Left colon (tissue), 2 donors: Measurements from ENCODE around the gene SIK3. TPM values are rescaled to one million over a fixed set of nuclear protein-coding genes. Genes with fewer than 3 reads are reported as not detected.
"Not testable (repeated sequence)": the region's sequence is repeated elsewhere in the genome, so short reads cannot be mapped to it uniquely, and the experiment has no call there.

Experiments used
- ATAC-seq: fragments of 200-7000 bp; cut with Tn5 transposase; one replicate; pipeline ENCODE4 v1.9.1; 2020; ENCODE audit warnings: mild to moderate bottlenecking, moderate library complexity
- DNase-seq, 2 donors: peaks; one replicate each; pipeline ENCODE4 v3.0.0-alpha.2; 2020
- intact Hi-C, 2 donors: fragments of 100-400 bp; cut with DNase I in 1 of 2; cut with micrococcal nuclease in 1 of 2; formaldehyde crosslinking; loops; one replicate each; pipeline versions ENCODE4 v1.11.2 to v1.14.0; 2022; cut with DNase I, micrococcal nuclease
- total RNA-seq, 2 donors: library from RNA; stranded (reverse); fragmentation: NEBNext Ultra II Directional; extraction: Animal tissue kit (Norgen Biotek cat#: 25700); gene quantifications; one replicate each; pipeline ENCODE4 v1.2.1, GENCODE V29; 2021
- donor health status: DM: no; HTN: no; CAD: no.
- donor health status: DM: yes; HTN: yes; CAD: no.

The SIK3 gene
- total RNA-seq, 2 donors from 2014 or later = 35.3 to 39.0 TPM

DNA sequence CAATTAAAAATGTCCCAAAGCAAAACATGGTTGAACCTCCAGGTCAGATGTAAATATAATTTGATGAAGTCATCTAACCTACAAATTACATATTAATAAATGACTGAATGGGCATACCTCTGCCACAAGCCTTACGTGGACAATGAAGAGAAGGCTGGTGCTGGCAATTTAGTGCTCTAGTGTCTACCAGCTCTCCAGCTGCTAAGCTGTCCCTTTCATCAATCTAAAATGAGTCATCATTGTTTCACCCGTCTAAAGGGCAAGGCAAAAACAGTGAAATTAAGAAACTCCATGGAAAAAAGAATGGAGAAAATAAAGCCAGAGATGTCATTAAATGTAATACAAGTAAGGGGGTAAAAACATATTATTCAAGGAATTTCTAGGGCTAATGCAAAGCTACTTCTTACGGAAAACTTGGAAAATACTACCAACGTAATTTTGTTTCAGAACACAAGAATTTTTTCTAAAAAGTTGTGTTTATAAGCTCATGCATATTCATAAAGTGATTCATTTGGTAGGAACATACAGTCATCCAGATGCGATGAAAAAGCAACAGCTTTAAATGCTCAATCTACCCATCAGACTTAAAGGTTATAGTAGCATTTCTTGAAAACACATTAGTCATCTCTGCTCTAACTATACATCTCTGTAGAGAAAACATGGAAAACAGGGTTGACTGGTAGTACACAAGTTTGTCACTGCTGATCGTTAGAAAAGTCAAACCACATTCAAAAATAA lies 71.5 kb downstream of the SIK3 start:
- no peak for DNase-seq
- intact Hi-C loops = no loop called here
- no peak for ATAC-seq

DNA sequence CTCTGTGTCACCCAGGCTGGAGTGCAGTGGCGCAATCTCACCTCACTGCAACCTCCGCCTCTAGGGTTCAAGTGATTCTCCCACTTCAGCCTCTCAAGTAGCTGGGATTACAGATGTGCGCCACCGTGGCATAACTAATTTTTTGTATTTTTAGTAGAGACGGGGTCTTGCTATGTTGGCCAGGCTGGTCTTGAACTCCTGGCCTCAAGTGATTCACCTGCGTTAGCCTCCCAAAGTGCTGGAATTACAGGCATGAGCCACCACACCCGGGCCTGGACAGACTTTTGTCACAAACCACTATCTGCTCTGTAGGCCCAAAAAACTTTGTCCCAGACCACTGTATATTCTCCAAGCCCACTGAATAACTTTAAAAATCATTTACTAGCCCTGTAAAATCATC lies 74.5 kb downstream of the SIK3 start:
- DNase-seq, ATAC-seq, intact Hi-C loops: not testable (repeated sequence)

DNA sequence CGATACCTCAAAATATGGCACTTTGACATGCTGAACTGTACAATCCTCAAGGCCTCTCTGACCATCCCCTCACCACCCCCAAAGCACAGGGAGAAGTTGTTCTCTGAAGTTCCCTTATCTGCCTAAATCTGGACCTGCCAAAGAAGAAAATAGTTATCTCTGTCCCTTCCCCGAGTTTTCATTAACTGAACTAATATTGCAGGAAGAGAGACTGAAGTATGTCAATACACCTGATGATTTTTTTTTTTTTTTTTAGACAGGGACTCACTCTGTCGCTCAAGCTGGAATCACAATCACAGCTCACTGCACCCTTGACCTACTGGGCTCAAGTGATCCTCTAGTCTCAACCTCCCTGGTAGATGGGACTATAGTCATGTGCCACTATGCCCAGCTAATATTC lies 75.0 kb downstream of the SIK3 start:
- no peak for DNase-seq
- ATAC-seq = no peak
- intact Hi-C loops = no loop called here

DNA sequence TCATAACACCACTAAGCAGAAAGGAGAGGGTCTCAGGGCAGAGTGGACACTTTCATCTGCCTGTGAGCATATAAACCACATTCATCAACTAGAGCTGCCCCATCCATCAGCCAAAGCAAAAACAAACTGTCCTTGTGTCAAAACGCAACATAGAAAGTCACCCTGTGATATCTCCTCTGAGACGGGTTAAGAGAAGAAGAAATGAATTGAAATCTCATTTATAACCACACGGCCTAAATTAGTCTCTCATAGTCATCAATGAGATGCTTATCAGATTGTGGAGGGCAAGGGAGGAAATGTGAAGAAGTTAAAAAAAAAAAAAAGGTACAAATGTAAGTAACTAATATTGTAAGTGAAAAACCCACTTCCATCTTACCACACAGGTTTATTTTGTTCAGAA lies 75.7 kb downstream of the SIK3 start:
- ATAC-seq (no peak), DNase-seq (no peak)
- intact Hi-C loops = no loop called here

DNA sequence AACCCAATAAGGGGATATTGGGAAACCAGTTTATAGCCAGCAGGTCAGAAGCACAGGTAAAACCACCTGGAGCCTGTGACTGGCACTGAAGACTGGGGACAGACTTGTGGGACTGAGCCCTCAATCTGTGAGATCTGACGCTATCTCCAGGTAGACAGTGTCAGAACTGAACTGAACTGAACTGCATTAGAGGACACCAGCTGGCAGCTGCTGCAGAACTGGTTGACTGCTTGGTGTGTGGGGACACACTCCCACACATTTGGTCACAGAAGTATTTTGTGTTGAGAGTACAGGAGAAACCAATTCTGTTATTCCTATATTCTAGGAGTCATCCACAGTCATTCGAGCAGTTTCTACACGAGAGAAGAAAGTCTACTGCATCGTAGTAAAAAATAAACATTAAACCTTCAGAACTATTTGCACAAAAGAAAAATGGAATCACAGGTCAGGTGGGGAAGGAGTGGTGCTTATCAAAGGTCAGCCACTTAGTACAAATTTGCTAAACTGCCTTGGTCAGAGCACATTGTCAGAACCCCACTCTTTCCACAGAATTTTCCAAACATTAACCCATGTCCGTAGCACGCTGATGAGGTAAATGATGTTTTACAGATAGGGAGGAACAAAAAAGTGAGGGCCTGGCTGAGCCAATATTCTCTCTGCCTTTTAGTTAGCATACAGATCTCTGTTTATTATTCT lies 77.2 kb downstream of the SIK3 start:
- DNase-seq (no peak), ATAC-seq (peak; percentile 44)
- intact Hi-C loops = no loop called here

DNA sequence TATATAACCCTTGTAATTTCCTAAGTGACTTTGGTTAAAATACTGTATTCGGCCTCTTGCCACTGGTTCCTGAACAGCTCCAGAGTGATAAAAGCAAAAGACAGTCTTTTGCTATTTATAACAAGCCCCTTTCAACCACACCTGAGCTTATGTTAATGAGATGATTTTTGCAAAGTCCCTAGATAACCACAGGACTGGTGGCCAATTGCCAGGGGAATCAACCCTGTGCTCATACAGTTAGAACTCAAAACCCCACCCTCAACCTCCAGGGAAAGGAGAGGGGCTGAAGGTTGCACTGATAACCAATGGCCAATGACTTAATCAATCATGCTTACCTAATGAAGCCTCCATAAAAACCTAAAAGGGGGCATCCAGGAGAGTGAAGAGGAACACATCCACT lies 77.9 kb downstream of the SIK3 start:
- ATAC-seq (no peak), DNase-seq (peak in 1 of 2 donors; percentile 30)
- intact Hi-C loops = no loop called here

DNA sequence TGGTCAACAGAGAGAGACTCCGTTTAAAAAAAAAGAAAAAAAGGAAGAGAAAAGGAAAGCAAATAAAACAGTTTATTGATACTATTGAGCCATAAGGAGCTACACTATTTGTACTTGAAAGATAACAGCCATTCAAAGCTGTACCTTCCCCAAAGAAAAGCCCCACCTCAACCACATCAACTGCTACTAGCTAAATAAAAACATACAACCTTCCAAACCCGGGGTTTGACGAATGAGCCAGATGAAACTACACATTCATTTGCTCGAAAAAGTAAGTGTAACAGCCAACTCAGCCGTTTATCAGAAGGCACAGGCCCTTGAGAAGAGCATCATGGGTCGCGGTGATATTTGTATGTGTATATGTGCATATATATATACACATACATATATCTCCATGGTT lies 78.4 kb downstream of the SIK3 start:
- ATAC-seq (peak; percentile 79), DNase-seq (no peak)
- intact Hi-C loops = no loop called here

DNA sequence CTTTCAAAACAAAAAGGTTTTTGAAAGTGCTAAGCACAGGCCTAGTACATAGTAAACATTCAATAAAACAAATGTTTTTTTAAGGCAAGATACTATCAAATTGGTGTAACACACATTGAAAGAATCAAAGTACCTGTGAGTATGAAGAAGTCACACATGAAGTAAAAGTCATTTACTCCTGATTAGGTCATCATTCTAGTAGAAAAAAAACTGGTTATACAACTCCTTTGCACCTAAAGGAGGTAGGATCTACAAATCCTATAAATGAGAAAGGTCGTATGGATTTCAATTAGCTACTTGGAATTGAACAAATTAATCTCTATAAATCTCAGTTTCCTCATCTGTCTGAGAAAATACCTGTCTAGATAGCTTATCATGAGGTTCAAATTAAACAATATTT lies 80.8 kb downstream of the SIK3 start:
- ATAC-seq = no peak
- intact Hi-C loops = no loop called here
- no peak for DNase-seq

DNA sequence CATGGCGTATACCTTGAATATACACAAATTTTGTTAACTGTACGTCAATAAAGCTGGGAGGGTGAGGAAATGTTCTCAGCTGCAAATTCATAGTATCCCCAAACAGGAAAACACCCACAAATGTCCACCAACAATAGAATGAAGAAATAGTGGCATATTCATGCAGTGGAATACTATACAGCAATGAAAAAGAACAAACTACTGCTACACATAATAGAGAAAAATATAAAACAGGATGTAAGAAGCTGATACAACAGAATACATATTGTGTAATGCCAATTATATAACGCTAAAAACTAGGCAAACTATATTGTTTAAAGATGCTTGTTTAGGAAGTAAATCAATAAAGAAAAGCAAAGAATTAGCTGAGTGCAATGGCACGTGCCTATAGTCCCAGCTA lies 81.5 kb downstream of the SIK3 start:
- no peak for ATAC-seq
- intact Hi-C loops = no loop called here
- DNase-seq = no peak

DNA sequence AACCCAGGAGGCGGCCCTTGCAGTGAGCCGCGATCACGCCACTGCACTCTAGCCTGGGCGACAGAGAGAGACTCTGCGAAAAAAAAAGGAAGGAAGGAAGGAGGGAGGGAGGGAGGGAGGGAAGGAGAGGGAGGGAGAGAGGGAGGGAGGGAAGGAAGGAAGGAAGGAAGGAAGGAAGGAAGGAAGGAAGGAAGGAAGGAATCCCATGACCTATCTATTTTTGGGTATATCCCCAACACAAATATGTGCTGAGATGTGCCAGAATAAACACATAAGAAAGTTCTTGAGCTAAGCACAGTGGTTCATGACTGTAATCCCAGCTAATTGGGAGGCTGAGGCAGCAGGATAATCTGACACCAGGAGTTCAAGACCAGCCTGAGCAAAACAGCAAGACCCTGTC lies 82.0 kb downstream of the SIK3 start:
- no peak for DNase-seq
- ATAC-seq = no peak
- intact Hi-C loops = no loop called here

DNA sequence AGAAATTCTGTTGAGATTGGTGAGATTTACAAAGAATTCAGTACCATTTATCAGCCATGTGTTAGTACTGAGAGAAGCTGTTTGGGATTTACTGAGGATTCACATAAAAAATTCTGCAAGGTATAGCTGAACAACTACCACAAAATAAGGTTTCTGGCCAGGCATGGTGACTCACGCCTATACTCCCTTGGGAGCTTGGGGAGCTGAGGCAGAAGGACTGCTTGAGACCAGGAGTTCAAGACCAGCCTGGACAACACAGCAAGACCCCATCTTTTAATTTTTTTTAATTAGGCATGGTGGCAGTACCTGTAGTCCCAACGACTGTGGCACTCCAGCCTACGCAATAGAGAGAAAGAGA lies 86.7 kb downstream of the SIK3 start:
- no peak for DNase-seq
- ATAC-seq = no peak
- intact Hi-C loops = no loop called here

DNA sequence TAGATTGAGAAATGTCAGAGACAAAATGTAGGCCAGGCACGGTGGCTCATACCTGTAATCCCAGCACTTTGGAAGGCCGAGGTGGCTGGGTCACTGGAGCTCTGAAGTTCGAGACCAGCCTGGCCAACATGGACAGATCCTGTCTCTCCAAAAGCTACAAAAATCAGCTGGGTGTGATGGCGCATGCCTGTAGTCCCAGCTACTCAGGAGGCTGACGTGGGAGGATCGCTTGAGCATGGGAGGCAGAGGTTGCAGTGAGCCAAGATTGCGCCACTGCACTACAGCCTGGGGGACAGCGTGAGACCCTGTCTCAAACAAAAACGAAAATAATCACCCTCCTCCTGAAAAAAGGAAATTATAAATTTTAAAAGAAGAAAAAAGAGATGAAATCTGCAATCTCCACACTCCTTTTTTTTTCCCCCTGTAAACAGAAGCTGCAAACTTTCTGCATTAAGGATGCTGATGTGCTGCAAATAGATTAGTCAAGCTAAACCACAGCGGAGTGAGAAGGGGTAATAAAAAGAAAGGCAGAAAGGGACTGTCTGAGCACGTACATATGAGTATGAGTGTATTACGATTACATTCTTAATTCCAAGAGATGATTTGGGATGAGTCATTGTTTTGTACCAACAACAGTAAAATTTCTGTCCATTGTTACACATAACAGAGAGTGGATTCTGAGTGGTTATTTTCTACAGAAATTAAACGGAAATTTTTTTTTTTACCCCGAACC lies 87.3 kb downstream of the SIK3 start:
- no peak for DNase-seq
- intact Hi-C loops = no loop called here
- ATAC-seq = no peak

DNA sequence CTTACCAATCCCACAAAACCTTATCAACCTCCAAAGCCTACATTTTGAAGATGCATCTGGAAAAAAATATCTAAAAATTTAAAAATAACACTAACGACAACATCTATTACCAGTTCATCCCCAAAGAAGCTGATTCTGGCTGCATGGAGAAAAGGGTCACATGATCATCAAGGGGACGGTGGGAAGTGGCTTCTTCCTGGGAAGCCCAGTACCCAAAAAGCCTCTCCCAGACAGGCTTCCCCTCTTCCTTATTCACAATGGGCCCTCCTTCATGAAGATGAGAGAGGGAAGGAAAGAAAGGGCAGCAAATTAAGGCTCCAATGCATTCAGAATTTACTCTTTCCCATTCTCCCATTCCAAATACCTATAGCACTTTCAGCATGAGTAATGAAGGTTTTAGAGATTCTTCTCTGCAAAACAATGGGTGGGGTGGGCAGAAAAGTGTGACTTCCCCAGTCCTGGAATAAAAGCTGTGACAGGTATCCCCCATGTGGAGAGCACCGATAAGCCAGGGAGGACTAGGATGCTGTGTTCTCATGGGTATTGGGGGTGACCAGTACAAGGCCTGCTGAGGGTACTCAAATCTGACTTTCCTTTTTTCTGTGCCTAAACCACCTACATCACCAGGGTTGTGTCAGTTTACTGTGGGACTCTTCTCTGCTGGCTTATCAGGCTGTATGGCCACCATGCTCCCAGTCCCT lies 88.2 kb downstream of the SIK3 start:
- intact Hi-C loops = no loop called here
- ATAC-seq = no peak
- no peak for DNase-seq

DNA sequence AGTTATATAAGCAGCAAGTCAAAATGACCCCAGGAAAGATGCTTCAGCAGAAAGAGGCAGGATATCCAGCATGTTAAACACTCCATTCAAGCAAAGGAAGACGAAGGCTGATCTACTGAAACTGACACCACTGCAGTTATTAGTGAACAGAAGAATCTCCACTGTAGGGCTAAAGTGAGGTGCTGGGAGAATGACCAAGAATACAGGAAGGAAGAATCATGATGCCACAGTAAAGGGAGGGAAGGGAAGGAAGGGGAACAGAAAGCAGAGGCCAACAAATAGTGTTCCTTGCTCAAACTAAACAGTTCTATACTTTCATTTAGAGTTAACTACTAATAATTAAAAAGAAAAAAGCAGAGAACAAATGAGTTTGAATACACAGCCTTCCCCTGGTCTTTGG lies 92.5 kb downstream of the SIK3 start:
- no peak for ATAC-seq
- intact Hi-C loops = no loop called here
- no peak for DNase-seq

DNA sequence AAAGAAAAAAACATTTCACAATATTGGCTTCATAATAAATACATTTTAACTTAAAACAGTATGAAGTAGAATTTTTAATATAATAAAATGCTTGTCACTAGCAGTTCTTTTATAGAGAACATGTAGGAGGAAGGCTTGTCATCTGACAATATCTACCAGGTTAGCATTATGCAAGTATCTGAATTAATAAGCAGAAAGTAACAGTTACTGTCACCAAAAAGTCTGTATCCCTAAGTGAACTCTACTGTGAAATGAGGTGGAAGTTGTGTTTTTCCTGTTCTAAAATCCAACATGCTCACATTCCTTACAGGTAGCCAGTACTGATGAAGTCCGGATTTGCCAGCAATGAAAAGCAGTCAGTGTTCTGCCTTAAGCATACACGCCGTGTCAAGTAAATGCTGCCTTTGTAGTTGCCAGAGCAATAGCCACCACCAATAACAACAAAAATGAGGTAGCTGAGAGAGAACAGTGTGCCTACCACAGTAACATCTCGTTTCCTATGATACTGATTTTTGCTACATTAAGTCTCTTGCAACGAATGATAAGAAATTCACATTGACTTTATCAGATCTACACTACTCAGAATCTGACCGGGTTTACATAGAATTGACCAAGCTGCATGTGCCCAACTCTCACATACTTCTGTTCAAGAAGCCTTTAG lies 95.5 kb downstream of the SIK3 start:
- DNase-seq = no peak
- peak; percentile 49 for ATAC-seq
- intact Hi-C loops = no loop called here

DNA sequence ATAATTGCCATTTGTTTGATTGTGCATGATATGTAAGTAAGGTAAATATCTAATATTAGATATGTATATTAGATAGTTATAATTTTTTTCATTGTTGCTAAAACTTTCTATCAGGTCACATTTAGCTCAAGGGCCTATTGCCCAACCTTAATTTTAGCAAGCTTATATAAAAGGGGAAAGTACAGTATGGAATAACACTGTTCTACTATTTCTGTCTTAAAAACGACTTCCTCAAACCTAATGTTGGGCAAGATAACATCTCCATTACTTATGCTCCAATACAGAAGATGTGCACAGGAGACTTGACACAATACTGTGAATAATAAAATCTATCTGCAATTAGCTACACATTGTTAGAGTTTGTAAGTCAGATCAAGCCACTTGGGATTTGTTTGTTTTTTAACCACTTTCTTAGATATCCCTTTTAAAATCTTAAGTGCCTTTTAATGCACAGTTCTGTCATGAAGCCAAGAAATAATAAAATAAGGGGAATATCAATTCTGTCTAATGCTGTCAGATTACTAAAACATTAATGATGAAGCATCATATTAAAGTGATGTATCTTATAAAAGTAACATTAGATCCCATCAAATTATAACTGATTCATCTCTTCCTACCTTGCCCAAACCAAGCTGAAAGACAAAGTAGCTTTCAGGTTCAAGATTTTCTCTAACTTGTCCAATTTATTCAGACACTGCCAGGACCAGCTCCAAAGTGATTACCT lies 98.1 kb downstream of the SIK3 start:
- no peak for DNase-seq
- intact Hi-C loops = no loop called here
- no peak for ATAC-seq

DNA sequence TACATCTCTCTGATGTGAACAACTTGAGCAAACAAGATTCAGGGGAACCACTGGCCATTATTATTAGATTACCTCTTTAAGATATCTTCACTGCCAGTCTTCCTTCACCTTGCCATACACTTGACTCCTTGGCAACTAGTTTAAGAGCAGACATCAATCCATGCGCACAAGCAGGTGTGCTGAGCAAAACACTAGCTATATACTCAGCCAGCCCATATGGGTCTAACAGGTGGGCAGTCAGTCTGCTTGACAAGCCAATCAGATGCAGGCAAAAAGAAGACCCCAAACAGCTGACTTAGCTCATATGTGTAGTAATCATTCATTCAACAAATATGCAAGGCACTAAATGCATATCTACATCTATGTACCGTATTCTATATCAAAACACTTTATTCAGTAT lies 101.2 kb downstream of the SIK3 start:
- DNase-seq (no peak), ATAC-seq (no peak)
- intact Hi-C loops = no loop called here

DNA sequence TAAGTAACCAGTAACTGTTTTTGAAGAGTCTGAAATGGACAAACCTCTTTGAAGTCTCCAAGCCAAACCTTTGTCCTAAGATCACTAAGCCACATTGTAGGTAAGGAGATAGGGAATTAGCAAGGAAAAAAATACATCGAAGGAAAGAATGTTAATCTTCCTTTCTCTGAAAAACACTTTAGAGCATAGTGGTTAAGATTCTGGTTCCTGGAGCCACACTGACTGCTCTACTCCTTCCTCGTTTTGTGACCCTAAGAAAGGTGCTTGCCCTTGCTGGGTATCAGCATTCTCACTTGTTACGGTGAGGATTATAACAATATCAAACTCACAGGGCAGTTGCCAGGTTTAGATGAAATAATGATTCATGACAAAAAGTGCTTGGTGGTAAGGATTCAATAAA lies 104.0 kb downstream of the SIK3 start:
- intact Hi-C loops = no loop called here
- ATAC-seq = no peak
- DNase-seq = no peak

DNA sequence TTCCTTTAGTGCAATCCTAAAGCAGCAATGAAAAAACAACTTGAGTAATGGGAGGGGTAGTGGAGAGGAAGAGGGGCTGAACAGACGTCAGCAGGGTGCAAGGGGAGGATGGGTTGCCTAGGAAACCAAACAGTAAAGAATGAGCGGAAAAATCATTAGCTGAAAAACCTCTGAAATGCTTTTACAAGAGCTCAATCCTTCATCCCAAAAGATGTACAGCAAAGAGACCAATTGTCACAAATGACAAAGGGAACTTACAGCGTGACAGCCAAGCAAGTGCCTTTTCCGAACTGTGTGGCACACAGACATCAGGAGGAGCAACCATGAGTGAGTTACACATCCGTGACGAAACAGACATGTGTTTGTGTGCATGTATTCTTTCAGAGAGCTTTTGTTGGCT lies 104.6 kb downstream of the SIK3 start:
- ATAC-seq = no peak
- DNase-seq = no peak
- intact Hi-C loops = no loop called here
